Lower leg skin (tissue), 4 donors: ENCODE results near the gene SMPD2. TPM values are rescaled to one million over a fixed set of nuclear protein-coding genes. Genes with fewer than 3 reads are reported as not detected.

Experiments
- DNase-seq, 2 donors: peaks; one replicate each; pipeline ENCODE4 v3.0.0-alpha.2; 2019; ENCODE audit warnings: low spot score in 2 of 2
- H3K4me3 ChIP-seq: fragments of 200-600 bp; sonication (generic); 2 replicates; pipeline ENCODE4 v1.5.1; 2017; ENCODE audit warnings: mild to moderate bottlenecking, low read depth; ENCODE audit not compliant: poor library complexity, severe bottlenecking
- POLR2A ChIP-seq, 2 donors: fragments of 450-650 bp; IDR thresholded peaks; one replicate each; pipeline ENCODE4 v1.6.1; 2016 to 2017; ENCODE audit warnings: antibody characterized with exemption in 2 of 2, mild to moderate bottlenecking in 1 of 2, moderate library complexity in 1 of 2
- WGBS, 2 donors: methylation state at CpG; one replicate each; pipeline ENCODE4 v1.1.5; 2018; 5-methylcytosine and 5-hydroxymethylcytosine counted together
- intact Hi-C: fragments of 100-400 bp; cut with DNase I; formaldehyde crosslinking; loops from one replicate; pipeline ENCODE4 v1.15.0; 2023; ENCODE audit warnings: low total_unique reads
- total RNA-seq, 4 donors: library from RNA; depleted of rRNA; stranded (reverse); fragments of >200 nt; gene quantifications; one replicate each; pipeline ENCODE4 v1.1.0, GENCODE V29; 2016
- TF ChIP-seq, protein P1 (sequence below), 3 donors: fragments of 450-650 bp; IDR thresholded peaks; one replicate each; pipeline ENCODE4 v1.5.1; 2016; ENCODE audit warnings: antibody characterized with exemption in 3 of 3, mild to moderate bottlenecking in 3 of 3, moderate library complexity in 2 of 3

Gene SMPD2
- total RNA-seq, 4 donors from 2014 or later: 17.4 to 24.9 (median 20.8) TPM

DNA sequence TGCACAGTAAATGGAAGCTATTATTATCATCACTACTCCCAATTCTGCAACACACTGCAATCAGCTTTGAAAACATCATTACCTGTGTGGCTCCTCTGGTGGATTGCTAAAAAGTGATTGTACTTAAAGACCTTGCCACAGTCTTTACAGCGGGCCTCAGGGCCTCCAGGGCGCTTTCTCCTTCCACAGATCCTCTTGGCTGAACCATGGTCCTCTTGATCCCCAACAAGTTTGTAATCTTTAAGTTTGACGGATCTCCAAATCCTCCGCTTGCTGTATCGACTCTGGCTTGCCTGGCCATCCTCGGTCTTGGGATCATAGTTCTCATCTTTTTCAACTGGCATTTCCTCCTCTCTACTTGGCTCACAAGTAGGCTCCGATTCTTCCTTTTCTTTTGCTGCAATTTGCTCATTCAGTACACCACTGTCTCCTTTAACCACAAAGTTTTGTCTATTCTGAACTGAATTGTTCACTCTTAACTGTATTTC, 40.5 kb downstream of the SMPD2 start:
- TF ChIP-seq, protein P1, sequence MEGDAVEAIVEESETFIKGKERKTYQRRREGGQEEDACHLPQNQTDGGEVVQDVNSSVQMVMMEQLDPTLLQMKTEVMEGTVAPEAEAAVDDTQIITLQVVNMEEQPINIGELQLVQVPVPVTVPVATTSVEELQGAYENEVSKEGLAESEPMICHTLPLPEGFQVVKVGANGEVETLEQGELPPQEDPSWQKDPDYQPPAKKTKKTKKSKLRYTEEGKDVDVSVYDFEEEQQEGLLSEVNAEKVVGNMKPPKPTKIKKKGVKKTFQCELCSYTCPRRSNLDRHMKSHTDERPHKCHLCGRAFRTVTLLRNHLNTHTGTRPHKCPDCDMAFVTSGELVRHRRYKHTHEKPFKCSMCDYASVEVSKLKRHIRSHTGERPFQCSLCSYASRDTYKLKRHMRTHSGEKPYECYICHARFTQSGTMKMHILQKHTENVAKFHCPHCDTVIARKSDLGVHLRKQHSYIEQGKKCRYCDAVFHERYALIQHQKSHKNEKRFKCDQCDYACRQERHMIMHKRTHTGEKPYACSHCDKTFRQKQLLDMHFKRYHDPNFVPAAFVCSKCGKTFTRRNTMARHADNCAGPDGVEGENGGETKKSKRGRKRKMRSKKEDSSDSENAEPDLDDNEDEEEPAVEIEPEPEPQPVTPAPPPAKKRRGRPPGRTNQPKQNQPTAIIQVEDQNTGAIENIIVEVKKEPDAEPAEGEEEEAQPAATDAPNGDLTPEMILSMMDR (IDR thresholded peaks at IDR 0.05): no peak
- TF ChIP-seq POLR2A (IDR thresholded peaks at IDR 0.05): no peak
- intact Hi-C loops: no loop called here
- no peak overlapping the region for H3K4me3 ChIP-seq
- no peak for DNase-seq
- WGBS, 2 donors: 94 to 96% methylated on average over 7 of the region's 7 CpGs

DNA sequence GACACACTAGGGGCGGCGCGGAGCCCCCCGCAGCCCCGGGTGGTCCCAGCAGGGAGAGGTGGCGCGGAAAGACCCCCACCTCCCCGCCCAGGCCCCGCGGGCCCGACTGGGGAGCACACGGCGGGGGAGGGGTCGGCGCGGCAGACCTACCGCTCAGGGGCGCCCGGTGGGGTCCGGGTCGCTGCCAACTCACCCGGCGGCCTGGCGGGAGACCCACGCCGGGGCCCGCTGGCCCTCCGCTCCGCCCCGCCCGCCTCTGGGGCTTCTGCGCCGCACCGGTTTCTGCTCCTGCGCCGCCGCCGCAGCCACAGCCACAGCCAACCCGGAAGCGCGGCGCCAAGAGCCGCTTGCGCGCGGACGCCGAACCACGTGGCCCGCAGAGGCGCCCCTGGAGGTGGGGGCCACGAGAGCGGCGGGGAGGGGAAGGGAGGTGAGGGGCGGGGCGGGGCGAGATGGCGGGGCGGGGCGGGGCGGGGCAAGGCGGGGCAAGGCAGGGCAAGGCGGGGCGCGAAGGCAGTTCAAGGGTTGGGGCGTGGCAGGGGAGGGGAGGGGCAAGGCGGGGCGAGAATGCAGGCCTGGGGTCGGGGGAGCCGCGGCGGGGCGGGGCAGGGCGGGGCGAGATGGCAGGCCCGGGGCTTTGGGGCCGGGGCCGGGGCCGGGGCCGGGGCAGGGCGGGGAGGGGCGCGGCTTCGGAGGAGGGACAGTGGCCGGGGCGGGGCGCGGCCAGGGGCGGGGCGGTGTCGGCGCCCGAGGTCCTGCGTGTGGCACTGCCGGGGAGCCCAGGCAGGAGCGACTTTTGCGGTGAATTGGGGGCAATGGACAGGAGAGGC, 42.6 kb downstream of the SMPD2 start, which contains the start of gene ZBTB24:
TSS of gene ZBTB24 (minus strand) at position 315 of the 830 bp plus-strand sequence. CDS start 1,193 bp downstream, outside the sequence.
- H3K4me3 ChIP-seq: peak within 1 kb of the TSS; percentile 96
- TF ChIP-seq POLR2A (IDR thresholded peaks at IDR 0.05): peak in 1 of 2 donors; percentile 42
- TF ChIP-seq, protein P1 (IDR thresholded peaks at IDR 0.05): no peak
- intact Hi-C loops: no loop called here
- peak; percentile 82 to 96 for DNase-seq
- 1 to 4% methylated on average over 21 to 28 of the region's 97 CpGs for WGBS, 2 donors

DNA sequence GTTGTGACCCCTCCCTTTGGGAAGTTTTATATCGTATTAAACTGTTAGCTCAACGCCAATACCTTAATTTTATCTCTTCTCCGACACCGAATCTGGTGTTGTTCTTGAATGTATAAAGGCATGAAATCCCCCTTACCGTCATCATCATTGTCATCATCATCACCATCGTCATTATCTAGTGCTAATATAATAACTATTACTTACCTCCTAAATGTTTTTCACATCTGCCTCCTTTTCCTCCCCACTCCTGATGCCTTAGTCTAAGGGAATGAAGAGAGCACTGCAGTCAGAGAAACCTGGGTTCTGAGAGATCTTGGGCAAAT, 43.2 kb downstream of the SMPD2 start:
- TF ChIP-seq POLR2A (IDR thresholded peaks at IDR 0.05): no peak
- TF ChIP-seq, protein P1 (IDR thresholded peaks at IDR 0.05): no peak
- DNase-seq: no peak
- 1 to 2% methylated on average over 6 of the region's 6 CpGs for WGBS, 2 donors
- intact Hi-C loops: no loop called here
- H3K4me3 ChIP-seq: no peak overlapping the region

DNA sequence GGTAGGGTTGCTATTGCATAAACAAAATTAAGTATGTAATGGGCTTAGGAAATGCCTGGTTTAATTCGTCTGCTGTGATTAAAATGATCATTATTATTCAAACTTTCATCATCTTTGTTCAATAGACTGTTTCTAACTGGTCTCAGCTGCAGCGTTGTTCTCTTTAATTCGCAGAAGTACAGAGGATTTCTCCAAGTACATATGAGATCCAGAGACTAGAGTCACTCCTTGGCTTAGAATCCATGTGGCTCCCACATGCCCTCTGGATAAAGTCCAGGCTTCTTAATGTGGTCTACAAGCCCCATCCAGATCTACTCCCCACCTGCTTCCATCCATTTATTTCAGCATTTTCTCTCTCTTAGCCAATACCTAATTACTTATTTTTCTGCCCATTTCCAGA, 43.6 kb downstream of the SMPD2 start:
- WGBS, 2 donors: 27 to 30% methylated on average over 3 of the region's 3 CpGs
- intact Hi-C loops: no loop called here
- DNase-seq: no peak
- TF ChIP-seq, protein P1 (IDR thresholded peaks at IDR 0.05): no peak
- no peak for TF ChIP-seq POLR2A (IDR thresholded peaks at IDR 0.05)
- no peak overlapping the region for H3K4me3 ChIP-seq

DNA sequence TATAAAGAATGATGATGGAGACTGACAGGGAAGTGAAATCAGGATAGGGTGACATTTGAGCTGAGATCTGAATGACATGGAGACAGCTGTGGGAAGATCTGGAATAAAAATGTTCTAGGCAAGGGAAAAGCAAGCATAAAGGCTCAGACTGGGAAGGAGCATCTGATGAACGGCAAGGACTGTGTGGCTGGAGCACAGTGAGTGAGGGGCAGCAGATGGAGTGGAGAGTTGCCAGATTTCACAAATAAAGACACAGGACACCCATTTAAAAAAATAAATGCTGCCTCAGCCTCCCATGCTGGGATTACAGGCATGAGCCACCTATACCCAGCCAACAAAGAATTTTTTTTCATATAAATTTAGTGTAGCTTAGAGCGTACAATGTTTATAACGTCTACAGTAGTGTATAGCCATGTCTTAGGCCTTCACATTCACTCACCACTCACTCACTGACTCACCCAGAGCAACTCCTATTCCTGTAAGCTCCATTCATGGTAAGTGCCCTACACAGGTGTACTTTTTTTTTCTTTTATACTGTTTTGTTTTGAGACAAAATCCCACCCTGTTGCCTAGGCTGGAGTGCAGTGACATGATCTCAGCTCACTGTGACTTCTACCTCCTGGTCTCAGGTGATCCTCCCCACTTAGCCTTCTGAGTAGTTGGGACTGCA, 44.9 kb downstream of the SMPD2 start:
- TF ChIP-seq, protein P1 (IDR thresholded peaks at IDR 0.05): no peak
- TF ChIP-seq POLR2A (IDR thresholded peaks at IDR 0.05): no peak
- DNase-seq: no peak
- no peak overlapping the region for H3K4me3 ChIP-seq
- 77 to 81% methylated on average over 3 of the region's 3 CpGs for WGBS, 2 donors
- intact Hi-C loops: no loop called here
